HL-60 (cell line): ENCODE data around the gene TIAL1.

Experiments
- GABPA ChIP-seq: IDR thresholded peaks from 2 replicates; pipeline ENCODE4 v1.6.1; 2012; ENCODE audit warnings: low read depth
- POLR2AphosphoS5 ChIP-seq: IDR thresholded peaks from 2 replicates; pipeline ENCODE4 v1.6.1; 2012; ENCODE audit warnings: low read depth
- REST ChIP-seq: IDR thresholded peaks from 2 replicates; pipeline ENCODE4 v1.6.1; 2012; ENCODE audit warnings: low read depth; ENCODE audit not compliant: insufficient replicate concordance
- TF ChIP-seq, protein P1 (sequence below): IDR thresholded peaks from one replicate; pipeline ENCODE4 v1.5.1; 2011; ENCODE audit warnings: low read length, control low read depth, inconsistent platforms; ENCODE audit not compliant: insufficient read depth

DNA sequence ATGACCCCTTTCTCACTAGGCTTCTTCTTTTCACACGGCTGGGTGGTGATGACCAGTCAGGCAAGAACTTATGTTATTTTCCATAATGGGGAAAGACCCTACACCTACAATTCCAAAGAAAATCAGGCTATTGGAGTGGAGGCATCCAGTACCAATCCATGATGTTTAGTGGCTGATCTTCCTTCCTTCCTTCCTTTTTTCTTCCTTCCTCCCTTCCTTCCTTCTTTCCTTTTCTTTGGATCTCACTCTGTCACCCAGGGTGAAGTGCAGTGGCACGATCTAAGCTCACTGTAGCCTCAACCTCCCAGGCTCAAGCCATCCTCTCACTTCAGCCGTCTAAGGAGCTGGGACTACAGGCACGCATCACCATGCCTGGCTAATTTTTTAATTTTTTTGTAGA is 56.7 kb downstream of the TIAL1 start:
- TF ChIP-seq, protein P1, sequence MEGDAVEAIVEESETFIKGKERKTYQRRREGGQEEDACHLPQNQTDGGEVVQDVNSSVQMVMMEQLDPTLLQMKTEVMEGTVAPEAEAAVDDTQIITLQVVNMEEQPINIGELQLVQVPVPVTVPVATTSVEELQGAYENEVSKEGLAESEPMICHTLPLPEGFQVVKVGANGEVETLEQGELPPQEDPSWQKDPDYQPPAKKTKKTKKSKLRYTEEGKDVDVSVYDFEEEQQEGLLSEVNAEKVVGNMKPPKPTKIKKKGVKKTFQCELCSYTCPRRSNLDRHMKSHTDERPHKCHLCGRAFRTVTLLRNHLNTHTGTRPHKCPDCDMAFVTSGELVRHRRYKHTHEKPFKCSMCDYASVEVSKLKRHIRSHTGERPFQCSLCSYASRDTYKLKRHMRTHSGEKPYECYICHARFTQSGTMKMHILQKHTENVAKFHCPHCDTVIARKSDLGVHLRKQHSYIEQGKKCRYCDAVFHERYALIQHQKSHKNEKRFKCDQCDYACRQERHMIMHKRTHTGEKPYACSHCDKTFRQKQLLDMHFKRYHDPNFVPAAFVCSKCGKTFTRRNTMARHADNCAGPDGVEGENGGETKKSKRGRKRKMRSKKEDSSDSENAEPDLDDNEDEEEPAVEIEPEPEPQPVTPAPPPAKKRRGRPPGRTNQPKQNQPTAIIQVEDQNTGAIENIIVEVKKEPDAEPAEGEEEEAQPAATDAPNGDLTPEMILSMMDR, result no peak
- TF ChIP-seq POLR2AphosphoS5, result no peak
- TF ChIP-seq REST, result no peak
- TF ChIP-seq GABPA, result no peak
